Measurements from ENCODE around the gene SCNN1A.

Gene SCNN1A

GRCh38 chr12:6360578-6361490 lies 14.5 kb downstream of the SCNN1A start:
- TF ChIP-seq ZNF565 (CRISPR knock-in tag; conservative IDR thresholded peaks at IDR 0.05; ENCODE audit: low read depth): no peak
- no peak for TF ChIP-seq TOX (CRISPR knock-in tag; IDR thresholded peaks at IDR 0.05; ENCODE audit: borderline replicate concordance)
- no peak for TF ChIP-seq ZFP30 (CRISPR knock-in tag; IDR thresholded peaks at IDR 0.05)
- TF ChIP-seq ZNF8 (CRISPR knock-in tag; IDR thresholded peaks at IDR 0.05): no peak
- TF ChIP-seq SNAI2 (CRISPR knock-in tag; IDR thresholded peaks at IDR 0.05): no peak
- TF ChIP-seq ZNF70 (CRISPR knock-in tag; IDR thresholded peaks at IDR 0.05): no peak
- no peak for TF ChIP-seq ZC3H10 (CRISPR knock-in tag; IDR thresholded peaks at IDR 0.05)
- no peak for TF ChIP-seq CSDC2 (CRISPR knock-in tag; IDR thresholded peaks at IDR 0.05)
- TF ChIP-seq TCF4 (CRISPR knock-in tag; IDR thresholded peaks at IDR 0.05; ENCODE audit: borderline replicate concordance): no peak
- TF ChIP-seq, protein P1, sequence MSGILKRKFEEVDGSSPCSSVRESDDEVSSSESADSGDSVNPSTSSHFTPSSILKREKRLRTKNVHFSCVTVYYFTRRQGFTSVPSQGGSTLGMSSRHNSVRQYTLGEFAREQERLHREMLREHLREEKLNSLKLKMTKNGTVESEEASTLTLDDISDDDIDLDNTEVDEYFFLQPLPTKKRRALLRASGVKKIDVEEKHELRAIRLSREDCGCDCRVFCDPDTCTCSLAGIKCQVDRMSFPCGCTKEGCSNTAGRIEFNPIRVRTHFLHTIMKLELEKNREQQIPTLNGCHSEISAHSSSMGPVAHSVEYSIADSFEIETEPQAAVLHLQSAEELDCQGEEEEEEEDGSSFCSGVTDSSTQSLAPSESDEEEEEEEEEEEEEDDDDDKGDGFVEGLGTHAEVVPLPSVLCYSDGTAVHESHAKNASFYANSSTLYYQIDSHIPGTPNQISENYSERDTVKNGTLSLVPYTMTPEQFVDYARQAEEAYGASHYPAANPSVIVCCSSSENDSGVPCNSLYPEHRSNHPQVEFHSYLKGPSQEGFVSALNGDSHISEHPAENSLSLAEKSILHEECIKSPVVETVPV (CRISPR knock-in tag; IDR thresholded peaks at IDR 0.05): no peak
- no peak for ATAC-seq

DNA sequence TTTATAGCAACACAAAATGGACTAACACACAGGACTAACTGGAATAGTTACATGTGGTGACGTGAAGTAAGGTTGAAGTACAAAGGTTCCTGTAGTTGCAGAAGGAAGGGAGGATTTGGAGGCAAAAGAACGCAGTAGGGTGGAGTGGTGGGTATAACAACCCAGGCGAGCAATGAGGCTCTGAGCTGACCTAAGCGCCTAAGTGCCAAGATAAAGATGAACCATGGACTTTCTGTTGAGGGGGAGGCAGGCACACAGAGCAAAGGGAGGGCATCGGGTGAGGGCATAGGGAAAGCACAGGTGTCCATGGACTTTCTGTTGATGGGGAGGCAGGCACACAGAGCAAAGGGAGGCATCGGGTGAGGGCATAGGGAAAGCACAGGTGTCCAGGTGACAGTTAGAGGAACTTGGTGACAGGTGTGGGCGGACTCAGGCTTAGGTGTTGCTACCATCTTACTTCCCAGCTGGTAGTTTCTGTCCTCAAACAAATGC lies 15.2 kb downstream of the SCNN1A start:
- ATAC-seq: no peak
- no peak for TF ChIP-seq ISL1 (CRISPR knock-in tag; IDR thresholded peaks at IDR 0.05)
- TF ChIP-seq CSDC2 (CRISPR knock-in tag; IDR thresholded peaks at IDR 0.05): no peak
- no peak for TF ChIP-seq ZFP30 (CRISPR knock-in tag; IDR thresholded peaks at IDR 0.05)
- no peak for TF ChIP-seq ZNF8 (CRISPR knock-in tag; IDR thresholded peaks at IDR 0.05)
- TF ChIP-seq OSR1 (CRISPR knock-in tag; IDR thresholded peaks at IDR 0.05): no peak
- no peak for TF ChIP-seq ZFP3 (CRISPR knock-in tag; IDR thresholded peaks at IDR 0.05)
- TF ChIP-seq, protein P2, sequence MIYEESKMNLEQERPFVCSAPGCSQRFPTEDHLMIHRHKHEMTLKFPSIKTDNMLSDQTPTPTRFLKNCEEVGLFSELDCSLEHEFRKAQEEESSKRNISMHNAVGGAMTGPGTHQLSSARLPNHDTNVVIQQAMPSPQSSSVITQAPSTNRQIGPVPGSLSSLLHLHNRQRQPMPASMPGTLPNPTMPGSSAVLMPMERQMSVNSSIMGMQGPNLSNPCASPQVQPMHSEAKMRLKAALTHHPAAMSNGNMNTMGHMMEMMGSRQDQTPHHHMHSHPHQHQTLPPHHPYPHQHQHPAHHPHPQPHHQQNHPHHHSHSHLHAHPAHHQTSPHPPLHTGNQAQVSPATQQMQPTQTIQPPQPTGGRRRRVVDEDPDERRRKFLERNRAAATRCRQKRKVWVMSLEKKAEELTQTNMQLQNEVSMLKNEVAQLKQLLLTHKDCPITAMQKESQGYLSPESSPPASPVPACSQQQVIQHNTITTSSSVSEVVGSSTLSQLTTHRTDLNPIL (CRISPR knock-in tag; IDR thresholded peaks at IDR 0.05; ENCODE audit: low read depth): no peak
- no peak for TF ChIP-seq TCF4 (CRISPR knock-in tag; IDR thresholded peaks at IDR 0.05; ENCODE audit: borderline replicate concordance)
- TF ChIP-seq ZC3H10 (CRISPR knock-in tag; IDR thresholded peaks at IDR 0.05): no peak
- no peak for TF ChIP-seq ZNF70 (CRISPR knock-in tag; IDR thresholded peaks at IDR 0.05)
- TF ChIP-seq, protein P1 (CRISPR knock-in tag; IDR thresholded peaks at IDR 0.05): no peak
- TF ChIP-seq RARB (CRISPR knock-in tag; IDR thresholded peaks at IDR 0.05): no peak
- TF ChIP-seq BACH2 (CRISPR knock-in tag; IDR thresholded peaks at IDR 0.05; ENCODE audit: borderline replicate concordance): no peak
- TF ChIP-seq SNAI2 (CRISPR knock-in tag; IDR thresholded peaks at IDR 0.05): no peak
- TF ChIP-seq ESRRG (CRISPR knock-in tag; IDR thresholded peaks at IDR 0.05): no peak
- no peak for TF ChIP-seq TSHZ2 (CRISPR knock-in tag; IDR thresholded peaks at IDR 0.05)
- no peak for TF ChIP-seq ZNF565 (CRISPR knock-in tag; conservative IDR thresholded peaks at IDR 0.05; ENCODE audit: low read depth)
- no peak for TF ChIP-seq GLIS3 (CRISPR knock-in tag; IDR thresholded peaks at IDR 0.05)
- TF ChIP-seq PPARA (CRISPR knock-in tag; IDR thresholded peaks at IDR 0.05; ENCODE audit: borderline replicate concordance): no peak

GRCh38 chr12:6358881-6359280 lies 16.5 kb downstream of the SCNN1A start:
- ATAC-seq: no peak
- no peak for TF ChIP-seq ZNF565 (CRISPR knock-in tag; conservative IDR thresholded peaks at IDR 0.05; ENCODE audit: low read depth)
- TF ChIP-seq TCF4 (CRISPR knock-in tag; IDR thresholded peaks at IDR 0.05; ENCODE audit: borderline replicate concordance): no peak
- TF ChIP-seq CSDC2 (CRISPR knock-in tag; IDR thresholded peaks at IDR 0.05): no peak
- TF ChIP-seq ARNTL (CRISPR knock-in tag; IDR thresholded peaks at IDR 0.05; ENCODE audit: borderline replicate concordance, low read depth): no peak
- no peak for TF ChIP-seq GLIS3 (CRISPR knock-in tag; IDR thresholded peaks at IDR 0.05)
- no peak for TF ChIP-seq TOX (CRISPR knock-in tag; IDR thresholded peaks at IDR 0.05; ENCODE audit: borderline replicate concordance)
- TF ChIP-seq, protein P2 (CRISPR knock-in tag; IDR thresholded peaks at IDR 0.05; ENCODE audit: low read depth): no peak
- TF ChIP-seq ESRRG (CRISPR knock-in tag; IDR thresholded peaks at IDR 0.05): no peak
- TF ChIP-seq ZFP3 (CRISPR knock-in tag; IDR thresholded peaks at IDR 0.05): no peak
- TF ChIP-seq ZNF70 (CRISPR knock-in tag; IDR thresholded peaks at IDR 0.05): no peak
- no peak for TF ChIP-seq PPARA (CRISPR knock-in tag; IDR thresholded peaks at IDR 0.05; ENCODE audit: borderline replicate concordance)
- TF ChIP-seq, protein P3, sequence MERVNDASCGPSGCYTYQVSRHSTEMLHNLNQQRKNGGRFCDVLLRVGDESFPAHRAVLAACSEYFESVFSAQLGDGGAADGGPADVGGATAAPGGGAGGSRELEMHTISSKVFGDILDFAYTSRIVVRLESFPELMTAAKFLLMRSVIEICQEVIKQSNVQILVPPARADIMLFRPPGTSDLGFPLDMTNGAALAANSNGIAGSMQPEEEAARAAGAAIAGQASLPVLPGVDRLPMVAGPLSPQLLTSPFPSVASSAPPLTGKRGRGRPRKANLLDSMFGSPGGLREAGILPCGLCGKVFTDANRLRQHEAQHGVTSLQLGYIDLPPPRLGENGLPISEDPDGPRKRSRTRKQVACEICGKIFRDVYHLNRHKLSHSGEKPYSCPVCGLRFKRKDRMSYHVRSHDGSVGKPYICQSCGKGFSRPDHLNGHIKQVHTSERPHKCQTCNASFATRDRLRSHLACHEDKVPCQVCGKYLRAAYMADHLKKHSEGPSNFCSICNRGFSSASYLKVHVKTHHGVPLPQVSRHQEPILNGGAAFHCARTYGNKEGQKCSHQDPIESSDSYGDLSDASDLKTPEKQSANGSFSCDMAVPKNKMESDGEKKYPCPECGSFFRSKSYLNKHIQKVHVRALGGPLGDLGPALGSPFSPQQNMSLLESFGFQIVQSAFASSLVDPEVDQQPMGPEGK (CRISPR knock-in tag; IDR thresholded peaks at IDR 0.05; ENCODE audit: borderline replicate concordance): no peak
- no peak for TF ChIP-seq RARB (CRISPR knock-in tag; IDR thresholded peaks at IDR 0.05)
- TF ChIP-seq, protein P1 (CRISPR knock-in tag; IDR thresholded peaks at IDR 0.05): no peak
- no peak for TF ChIP-seq ZNF8 (CRISPR knock-in tag; IDR thresholded peaks at IDR 0.05)
